IPS-NIHi7 (cell line): ENCODE data around the gene PIM3.
A peak's percentile ranks its signal among the peaks of the same experiment; 100 is the strongest.

Experiments used
- DNase-seq: peaks from one replicate; pipeline ENCODE4 v3.0.0; 2012; ENCODE audit warnings: mixed read lengths; ENCODE audit errors: extremely low spot score

The PIM3 gene

DNA sequence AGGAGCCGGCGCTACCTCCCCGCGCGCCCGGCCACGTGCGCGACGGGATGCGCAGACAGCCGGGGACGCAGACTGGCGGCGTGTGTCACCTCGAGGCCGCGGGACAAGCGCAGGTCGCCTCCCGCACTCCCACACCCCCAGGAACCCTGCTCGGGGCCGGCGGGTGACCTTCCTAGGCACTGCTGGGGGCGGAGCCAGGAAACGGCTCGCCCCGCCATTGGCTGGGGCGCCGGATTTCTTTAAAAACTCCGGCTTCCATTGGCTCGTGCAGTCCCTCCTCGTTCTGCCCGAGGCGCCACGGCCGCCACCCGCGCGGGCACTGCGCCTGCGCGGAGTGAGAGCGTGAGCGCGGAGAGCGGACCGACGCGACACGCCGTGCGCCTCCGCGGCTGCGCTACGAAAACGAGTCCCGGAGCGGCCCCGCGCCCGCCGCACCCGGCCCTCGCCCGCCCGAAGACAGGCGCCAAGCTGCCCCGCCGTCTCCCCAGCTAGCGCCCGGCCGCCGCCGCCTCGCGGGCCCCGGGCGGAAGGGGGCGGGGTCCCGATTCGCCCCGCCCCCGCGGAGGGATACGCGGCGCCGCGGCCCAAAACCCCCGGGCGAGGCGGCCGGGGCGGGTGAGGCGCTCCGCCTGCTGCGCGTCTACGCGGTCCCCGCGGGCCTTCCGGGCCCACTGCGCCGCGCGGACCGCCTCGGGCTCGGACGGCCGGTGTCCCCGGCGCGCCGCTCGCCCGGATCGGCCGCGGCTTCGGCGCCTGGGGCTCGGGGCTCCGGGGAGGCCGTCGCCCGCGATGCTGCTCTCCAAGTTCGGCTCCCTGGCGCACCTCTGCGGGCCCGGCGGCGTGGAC, at the start of gene PIM3:
PIM3 (plus strand) TSS at position 614 of the 846 bp plus-strand sequence; CDS start at position 790, 176 bp downstream.
- peak; percentile 97 for DNase-seq

DNA sequence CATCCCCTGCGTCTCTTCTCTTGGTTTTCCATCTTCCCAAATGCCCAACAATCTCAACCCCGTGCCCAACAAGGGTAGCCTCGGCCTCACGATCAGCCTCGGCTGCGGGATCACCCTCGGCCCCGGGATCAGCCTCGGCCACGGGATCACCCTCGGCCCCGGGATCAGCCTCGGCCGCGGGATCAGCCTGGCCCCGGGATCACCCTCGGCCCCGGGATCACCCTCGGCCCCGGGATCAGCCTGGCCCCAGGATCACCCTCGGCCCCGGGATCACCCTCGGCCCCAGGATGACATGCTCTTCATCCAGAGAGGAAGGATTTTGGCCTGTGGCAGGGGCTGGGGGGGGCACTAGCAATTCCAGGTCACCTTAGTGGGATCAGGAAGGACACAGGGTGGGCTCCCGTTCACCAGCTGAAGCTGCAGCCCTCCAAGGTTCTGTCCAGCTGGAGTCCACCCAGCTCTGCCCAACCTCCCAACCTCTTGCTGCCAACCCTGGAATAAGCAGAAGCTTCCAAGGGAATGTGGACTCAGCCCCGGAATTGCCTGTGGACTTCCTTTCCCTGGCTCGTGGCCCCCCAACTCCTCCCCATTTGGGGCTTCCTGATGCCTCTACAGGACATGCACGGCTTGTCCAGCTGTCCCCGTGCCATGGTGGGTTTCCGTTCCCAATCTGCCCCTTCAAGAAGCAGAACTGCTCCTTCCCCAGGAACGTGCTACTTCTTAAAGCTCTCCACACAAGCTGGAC, 48.5 kb upstream of the PIM3 start:
- DNase-seq, result no peak

DNA sequence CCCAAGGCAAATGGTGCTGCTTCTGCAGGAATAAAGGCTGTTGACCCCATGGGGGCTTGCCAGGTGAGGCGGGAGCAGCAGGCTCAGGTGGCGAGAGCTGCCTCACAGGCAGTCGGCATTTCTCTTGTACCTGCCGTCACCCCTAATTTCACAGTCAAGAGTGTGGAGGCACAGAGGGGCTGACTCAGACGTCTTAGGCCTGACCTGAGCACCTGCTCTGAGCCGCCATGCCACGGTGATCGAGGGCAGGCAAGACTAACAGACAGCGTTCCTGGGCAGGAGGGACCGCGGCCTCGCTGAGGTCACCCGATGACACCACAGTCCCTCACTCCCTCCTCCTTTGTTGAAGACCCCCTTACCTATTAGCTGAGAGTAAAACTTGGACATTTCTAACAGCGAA, 47.5 kb upstream of the PIM3 start:
- no peak for DNase-seq

DNA sequence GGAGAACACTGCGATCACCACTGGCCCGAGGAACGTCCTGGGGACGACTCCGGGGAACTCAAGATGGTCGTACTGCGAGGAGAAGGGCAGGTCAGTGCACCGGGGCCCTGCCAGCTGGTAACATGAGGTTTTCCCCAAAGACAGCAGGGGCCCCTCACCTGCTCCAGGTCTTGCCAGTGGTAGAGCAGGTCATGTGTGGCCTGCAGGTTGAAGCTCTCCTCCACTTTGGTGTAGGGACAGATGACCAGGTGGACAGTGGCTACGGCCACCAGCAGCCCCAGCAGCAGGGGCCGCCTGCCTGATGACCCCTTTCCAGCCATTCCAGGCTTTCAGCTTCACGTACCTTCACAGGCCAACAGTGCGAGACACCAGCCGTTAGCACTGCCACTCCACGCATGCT, 47.1 kb upstream of the PIM3 start:
- no peak for DNase-seq

DNA sequence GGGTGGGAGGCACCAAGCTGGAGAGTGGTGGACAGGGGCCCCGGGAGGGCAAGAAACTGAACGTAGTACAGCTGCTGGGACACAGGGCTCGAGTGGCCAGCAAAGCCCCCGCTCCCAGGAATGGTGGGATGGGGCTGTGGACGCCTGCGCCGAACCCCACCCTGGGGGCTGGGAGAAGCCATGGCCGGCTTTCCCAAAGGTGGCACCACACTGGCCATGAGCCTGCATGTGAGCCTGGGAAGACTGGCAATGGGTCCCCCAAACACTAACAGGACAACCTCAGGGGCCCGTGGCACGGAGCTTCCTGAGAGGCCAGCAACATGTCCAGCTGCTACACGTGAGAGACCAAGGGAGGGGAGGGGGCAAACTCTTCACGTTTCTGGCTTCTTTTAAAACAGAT, 46.3 kb upstream of the PIM3 start:
- DNase-seq, result no peak

DNA sequence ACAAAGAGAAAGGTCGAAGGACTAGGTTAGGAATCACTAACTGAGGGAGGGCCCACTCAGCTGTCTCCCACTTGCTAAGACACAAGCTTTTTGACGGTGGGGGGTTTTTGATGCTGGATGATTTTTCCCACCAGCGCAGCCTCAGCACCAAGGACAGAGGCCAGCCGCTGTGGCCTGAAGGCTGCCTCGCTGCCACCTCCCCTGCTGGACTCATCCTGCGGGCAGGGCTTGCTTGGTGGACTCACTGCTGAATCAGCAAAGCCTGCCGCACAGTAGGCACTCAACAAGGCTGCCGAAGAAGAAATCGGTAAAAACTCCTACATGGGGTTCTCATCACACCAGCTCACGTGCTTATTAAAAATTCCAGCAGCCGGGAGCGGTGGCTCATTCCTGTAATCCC, 45.0 kb upstream of the PIM3 start:
- peak; percentile 61 for DNase-seq

DNA sequence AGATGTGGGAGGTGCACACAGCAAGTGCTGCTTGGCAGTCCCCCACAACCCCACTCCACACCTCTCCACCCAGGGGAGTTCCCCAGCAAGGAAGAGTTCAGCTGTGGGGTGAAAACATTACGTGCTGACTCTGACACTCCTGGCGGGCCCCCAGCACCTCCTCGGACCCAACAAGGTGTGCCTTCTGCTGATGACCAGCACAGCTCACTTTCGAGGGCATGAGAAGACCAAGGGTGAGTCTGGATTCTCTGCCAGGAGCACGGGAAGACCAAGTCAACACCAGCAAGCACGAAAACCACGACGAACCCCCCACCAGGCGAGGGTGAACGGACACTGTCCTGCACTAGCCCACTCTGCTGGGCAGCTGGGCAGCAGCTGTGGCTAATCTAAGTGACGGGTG, 43.7 kb upstream of the PIM3 start:
- DNase-seq, result no peak

DNA sequence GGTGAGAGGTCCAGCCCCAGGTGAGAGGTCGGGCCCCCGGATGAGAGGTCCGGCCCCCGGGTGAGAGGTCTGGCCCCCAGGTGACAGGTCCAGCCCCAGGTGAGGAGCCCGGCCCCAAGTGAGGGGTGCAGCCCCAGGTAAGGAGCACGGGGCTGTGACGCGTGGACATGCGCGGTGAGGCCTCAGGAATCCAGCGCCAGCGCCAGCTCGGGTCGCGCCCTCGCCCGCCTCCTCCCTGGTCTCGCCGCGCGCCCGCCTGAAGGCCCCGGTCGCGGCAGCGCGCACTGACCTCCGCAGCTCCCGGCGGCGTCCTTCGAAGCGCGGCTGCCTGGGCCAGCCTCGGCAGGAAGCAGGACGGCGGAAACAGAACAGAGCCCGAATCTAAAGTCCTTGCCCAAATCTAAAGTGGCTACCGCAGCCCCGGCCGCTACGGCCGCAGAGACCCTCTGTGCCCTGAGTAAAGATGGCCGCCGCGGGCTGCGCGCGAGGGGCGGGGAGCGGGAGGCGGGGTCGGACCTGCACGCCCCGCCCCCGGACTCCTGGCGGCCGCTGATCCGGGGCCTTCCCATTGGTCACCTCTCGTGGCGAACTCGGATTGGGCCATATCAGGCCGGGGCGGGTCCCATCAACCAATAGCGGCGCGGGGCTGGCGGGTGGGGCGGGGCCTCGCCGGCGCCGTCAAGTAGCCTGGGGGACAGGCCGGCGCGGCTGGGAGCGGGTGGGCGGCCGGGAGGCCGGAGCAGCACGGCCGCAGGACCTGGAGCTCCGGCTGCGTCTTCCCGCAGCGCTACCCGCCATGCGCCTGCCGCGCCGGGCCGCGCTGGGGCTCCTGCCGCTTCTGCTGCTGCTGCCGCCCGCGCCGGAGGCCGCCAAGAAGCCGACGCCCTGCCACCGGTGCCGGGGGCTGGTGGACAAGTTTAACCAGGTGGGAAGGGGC, 42.3 kb upstream of the PIM3 start, which contains the start of the genes ALG12 and CRELD2:
ALG12 (minus strand) TSS at position 465 of the 937 bp plus-strand sequence. CDS start 4,673 bp downstream, outside the sequence.
CRELD2 (plus strand) TSS at position 661 of the 937 bp plus-strand sequence; CDS start at position 797, 136 bp downstream.
- DNase-seq, result peak; percentile 100

DNA sequence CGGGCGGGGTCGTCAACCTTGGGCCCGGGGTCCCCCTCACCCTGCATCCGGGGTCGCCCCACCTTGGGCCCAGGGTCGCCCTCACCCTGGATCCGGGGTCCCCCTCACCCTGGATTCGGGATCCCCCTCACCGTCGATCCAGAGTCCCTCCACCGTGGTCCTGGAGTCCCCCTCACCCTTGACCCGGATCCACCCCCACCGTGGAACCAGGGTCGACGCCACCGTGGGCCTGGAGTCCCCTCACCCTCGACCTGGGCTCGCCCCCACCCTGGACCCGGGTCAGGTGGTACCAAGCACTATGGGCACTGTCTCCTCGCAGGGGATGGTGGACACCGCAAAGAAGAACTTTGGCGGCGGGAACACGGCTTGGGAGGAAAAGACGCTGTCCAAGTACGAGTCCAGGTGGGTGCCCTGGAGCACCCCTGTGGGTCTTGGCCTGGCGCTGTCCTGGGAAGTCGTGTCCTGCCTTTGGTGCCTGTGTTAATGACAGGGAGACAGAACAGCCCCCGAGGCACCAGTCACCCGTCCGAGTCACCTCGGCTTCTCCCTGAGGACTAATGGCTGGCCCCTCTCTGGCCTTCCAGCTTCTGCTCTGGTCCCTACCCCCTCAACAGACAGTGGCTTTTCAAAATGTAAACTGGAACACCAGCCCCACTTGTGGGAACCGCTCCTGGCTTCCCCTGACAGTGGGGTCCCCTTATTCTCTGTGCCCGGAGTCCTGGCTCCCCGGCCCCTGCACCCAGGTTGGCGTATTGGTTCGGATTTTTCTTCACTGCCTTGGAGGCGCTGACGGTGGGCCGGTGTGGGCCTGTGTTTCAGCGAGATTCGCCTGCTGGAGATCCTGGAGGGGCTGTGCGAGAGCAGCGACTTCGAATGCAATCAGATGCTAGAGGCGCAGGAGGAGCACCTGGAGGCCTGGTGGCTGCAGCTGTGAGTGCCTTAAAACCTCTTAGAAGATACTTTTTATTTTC, 41.4 kb upstream of the PIM3 start:
- DNase-seq, result no peak

DNA sequence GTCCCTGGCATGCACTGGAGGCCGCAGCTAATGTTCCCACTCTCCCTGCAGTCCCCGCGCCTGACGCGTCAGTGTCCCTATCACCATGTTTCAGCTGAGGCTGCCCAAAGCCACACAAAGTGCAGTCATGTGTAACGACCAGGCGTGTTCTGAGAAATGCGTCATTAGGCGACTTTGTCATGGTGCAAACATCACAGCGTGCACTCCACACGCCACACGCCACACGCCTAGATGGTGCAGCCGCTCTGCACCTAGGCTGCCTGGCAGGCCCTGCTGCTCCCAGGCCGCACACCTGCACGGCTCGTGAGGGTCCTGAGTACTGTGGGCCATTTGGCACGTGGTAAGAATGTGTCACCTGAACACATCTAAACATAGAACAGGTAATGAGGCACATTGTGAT, 39.7 kb upstream of the PIM3 start:
- DNase-seq, result no peak

DNA sequence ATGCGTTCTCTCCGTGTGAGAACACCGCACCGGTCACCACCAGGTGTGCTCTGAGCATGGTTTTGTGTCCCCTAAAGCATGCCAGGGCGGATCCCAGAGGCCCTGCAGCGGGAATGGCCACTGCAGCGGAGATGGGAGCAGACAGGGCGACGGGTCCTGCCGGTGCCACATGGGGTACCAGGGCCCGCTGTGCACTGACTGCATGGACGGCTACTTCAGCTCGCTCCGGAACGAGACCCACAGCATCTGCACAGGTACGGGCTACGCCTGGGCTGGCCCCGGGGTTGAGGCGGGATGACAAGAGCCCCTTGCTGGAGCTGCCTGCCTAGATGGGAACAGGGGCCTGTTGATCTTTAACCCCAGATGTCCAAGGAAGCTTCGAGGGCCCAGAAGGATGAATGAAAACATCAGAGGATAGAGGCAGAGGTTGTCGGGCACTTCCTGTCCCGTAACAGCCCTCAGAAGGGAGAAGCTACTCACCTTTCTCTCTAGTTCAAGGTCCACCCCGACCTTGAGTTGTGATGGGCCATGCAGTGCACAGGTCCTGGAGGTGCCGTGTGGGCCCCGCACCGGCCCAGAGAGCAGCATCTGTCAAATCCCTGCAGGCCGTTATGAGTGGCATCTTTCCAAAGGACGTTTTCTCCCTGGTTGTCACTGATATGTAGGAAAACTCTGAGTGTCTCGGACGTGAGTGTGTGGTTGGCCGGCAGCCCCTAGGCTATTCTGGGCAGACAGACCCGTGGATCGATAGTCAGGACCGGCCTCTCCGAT, 38.9 kb upstream of the PIM3 start:
- no peak for DNase-seq

DNA sequence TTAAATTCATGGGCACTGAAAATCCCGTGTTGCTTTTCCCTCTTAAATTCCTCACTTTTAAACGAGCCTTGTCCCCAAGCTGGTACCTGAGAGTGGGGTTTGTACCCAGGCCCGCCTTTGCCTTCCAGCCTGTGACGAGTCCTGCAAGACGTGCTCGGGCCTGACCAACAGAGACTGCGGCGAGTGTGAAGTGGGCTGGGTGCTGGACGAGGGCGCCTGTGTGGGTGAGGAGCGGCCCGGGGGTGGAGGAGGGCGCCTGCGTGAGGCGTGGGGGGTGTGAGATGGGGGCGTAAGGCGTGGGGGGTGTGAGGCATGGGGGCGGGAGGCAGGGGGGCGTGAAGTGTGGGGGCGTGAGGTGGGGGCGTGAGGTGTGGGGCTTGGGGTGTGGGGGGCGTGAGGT, 38.1 kb upstream of the PIM3 start:
- no peak for DNase-seq

DNA sequence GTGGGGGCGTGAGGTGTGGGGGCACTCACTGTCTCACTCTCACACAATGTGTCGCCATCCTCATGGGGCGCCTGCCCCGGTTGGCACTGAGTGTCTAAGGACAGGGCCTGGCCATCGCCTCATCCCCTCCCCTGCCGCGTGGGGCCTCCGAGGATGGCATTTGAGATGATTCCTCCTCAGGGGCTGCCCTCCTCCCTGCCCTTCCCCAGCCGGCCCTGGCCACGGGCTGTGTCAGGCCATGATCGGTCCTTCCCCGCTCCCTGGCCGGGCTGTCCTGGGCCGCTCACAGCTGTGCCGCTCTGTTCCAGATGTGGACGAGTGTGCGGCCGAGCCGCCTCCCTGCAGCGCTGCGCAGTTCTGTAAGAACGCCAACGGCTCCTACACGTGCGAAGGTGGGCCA, 37.6 kb upstream of the PIM3 start:
- DNase-seq, result no peak

DNA sequence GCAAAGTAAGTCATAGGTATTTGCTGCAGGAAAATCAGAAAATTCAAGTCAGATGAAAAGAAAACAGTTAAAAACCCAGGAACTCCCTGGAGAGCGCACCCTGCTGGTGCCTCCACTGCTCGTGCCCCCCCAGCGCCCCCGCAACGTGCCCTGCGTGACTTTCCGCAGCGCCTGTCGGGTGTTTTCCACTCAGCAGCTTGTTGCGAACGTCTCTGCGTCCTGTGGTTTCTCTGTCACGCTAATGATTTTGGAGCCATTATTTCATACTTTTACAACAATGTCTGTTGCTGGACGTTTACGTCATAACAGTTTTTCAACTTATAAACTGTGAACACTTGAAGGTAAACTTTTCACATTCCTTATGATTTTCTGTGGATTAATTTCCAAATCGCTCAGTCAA, 37.1 kb upstream of the PIM3 start:
- DNase-seq, result no peak

DNA sequence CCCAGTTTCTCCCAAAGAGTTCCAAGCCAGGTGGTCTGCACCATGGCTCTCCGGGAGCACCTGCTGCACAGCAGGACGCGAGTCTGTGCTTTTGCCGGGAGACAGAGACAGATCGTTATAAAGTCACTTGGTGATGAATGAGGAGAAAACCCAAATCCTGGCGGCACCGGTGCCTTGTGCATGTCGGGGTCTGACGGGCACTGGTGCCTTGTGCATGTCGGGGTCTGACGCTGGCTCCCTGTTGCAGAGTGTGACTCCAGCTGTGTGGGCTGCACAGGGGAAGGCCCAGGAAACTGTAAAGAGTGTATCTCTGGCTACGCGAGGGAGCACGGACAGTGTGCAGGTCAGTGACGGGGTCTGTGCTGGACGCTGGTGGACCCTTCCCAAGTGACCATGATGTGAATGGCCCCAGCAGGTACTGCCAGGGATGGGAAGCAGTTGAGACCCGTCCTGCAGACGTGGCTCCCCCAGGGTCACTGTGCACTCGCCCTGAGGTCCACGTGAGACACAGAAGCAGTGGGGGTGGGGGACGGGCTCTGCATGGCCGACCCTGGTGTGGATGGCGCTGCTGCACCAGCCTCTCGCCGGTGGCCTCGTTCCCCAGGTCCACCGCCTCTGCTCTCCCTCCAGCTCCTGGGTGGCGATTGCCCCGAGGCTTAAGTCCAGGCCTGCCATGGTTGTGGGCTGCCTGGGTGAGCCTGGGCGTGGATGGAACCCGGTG, 36.3 kb upstream of the PIM3 start:
- no peak for DNase-seq

DNA sequence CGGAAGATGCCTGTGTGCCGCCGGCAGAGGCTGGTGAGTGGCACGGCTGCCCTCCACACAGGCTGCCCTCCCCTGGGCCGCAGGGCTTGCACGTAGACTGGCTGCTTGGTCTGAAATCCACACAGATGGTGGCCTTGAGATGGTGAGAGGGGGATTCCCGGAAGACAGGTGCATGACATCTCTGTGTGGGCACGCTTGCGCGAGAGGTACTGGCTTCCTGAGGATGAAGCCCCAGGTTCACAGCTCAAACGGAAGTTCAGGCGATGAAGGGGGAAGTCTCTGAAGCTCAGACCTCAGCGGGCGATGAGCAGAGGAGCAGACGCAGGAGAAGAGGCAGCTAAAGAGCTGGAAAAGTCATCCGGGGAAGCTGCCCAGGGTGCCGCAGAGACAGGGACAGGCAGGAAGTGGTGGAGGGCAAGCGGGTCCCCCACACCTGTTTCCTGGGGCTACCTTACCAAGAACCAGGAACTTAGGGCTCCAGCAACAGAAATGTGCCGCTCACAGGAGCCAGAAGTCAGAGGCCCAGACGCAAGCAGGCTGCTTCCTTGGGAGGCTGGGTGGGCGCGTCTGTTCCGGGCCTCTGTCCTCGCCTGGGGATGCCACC, 34.9 kb upstream of the PIM3 start:
- DNase-seq, result no peak

DNA sequence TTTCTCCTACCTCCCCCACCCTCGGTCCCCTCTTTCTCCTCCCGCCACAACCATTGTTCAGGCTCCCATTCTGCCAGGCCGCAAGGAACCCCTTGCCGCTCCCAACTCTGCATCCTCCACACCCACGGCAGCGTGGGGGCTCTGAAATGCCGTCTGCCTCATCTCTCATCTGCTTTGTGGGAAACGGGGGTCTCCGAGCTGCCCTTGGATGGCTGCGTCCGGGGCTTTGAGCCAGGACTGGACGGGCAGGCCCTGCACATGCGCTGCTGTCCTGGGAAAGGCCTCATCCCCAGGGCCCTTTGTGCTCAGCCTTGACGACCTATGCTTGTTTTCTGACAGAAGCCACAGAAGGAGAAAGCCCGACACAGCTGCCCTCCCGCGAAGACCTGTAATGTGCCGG, 33.7 kb upstream of the PIM3 start:
- no peak for DNase-seq

DNA sequence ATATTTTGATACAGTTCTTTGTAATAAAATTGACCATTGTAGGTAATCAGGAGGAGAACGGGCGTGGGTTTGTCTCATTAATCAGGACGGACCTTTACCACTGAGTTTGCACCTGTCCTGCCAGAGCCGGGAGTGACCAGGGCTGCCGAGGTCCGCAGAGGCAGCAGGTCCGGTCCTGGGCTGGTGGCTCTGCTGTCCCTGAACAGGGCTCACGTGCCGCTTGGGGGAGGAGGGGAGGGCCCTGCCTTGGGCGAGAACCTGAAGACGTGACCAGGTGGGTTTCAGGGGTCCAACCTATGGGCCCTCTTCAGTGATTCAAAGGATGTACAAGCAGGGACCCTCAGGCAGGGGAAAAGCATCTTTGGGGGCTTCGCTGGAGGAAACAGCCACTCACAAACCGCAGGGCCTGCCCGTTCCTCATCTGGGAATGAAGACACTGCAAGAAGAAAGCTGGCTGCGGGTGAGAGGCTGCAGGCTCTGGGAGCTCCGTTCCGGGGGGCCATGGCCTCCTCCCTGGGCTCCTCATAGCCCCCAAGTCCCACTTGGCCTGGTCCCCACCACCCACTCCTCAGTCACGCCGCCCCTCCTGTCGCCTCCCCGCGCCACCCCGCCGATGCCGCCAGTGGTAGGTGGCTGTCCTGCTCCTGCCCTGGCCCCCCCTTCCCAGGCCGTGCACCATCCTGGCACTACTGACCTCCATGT, 32.9 kb upstream of the PIM3 start:
- no peak for DNase-seq
